Measurements from ENCODE around the gene NHERF1.

NHERF1 gene

GRCh38 chr17:74750327-74751069, 2.1 kb downstream of the NHERF1 start:
- DNase-seq, result no peak

GRCh38 chr17:74752415-74752814, 4.0 kb downstream of the NHERF1 start:
- no peak for DNase-seq

GRCh38 chr17:74752822-74753401, 4.5 kb downstream of the NHERF1 start:
- DNase-seq, result no peak

GRCh38 chr17:74754832-74755231, 6.4 kb downstream of the NHERF1 start:
- DNase-seq, result no peak

- no peak for DNase-seq
Measured at GRCh38 chr17:74755533-74755932, 7.1 kb downstream of the NHERF1 start.

GRCh38 chr17:74756891-74757290, 8.5 kb downstream of the NHERF1 start:
- no peak for DNase-seq

GRCh38 chr17:74757502-74757901, 9.1 kb downstream of the NHERF1 start:
- no peak for DNase-seq

GRCh38 chr17:74757931-74758847, 9.8 kb downstream of the NHERF1 start:
- DNase-seq, result no peak

- peak in 1 of 2 donors; percentile 31 for DNase-seq
Measured at GRCh38 chr17:74758848-74759168, 10.4 kb downstream of the NHERF1 start.

- DNase-seq, result peak; percentile 53 to 66
Measured at GRCh38 chr17:74759243-74759801, 10.9 kb downstream of the NHERF1 start.

GRCh38 chr17:74759941-74760340, 11.5 kb downstream of the NHERF1 start:
- no peak for DNase-seq

GRCh38 chr17:74760404-74761105, 12.1 kb downstream of the NHERF1 start:
- no peak for DNase-seq

GRCh38 chr17:74761419-74761818, 13.0 kb downstream of the NHERF1 start:
- no peak for DNase-seq

GRCh38 chr17:74761931-74762330, 13.5 kb downstream of the NHERF1 start:
- DNase-seq, result no peak

GRCh38 chr17:74763565-74764387, 15.3 kb downstream of the NHERF1 start:
- DNase-seq, result no peak

- no peak for DNase-seq
Measured at GRCh38 chr17:74764751-74765286, 16.4 kb downstream of the NHERF1 start.

- no peak for DNase-seq
Measured at GRCh38 chr17:74766413-74766812, 18.0 kb downstream of the NHERF1 start.

- DNase-seq, result no peak
Measured at GRCh38 chr17:74767111-74767516, 18.7 kb downstream of the NHERF1 start.

GRCh38 chr17:74768069-74768762, 19.8 kb downstream of the NHERF1 start:
- no peak for DNase-seq

GRCh38 chr17:74768763-74769114, 20.3 kb downstream of the NHERF1 start:
- DNase-seq, result no peak

- DNase-seq, result no peak
Measured at GRCh38 chr17:74769266-74769855, 20.9 kb downstream of the NHERF1 start.
